H1 (cell line): ENCODE data around the gene MRPS34. TPM values are rescaled to one million over a fixed set of nuclear protein-coding genes. Genes with fewer than 3 reads are reported as not detected.

Source experiments
- E2F6 ChIP-seq: IDR thresholded peaks from 2 replicates; pipeline ENCODE4 v1.6.1; 2012; ENCODE audit warnings: inconsistent platforms
- POLR2A ChIP-seq, 2 experiments: IDR thresholded peaks; 1 replicate in 1 of 2; 2 replicates in 1 of 2; pipeline ENCODE4 v1.6.1; 2011; ENCODE audit warnings: low read depth in 2 of 2, low read length in 2 of 2, mild to moderate bottlenecking in 2 of 2; ENCODE audit errors: control extremely low read depth in 1 of 2
- polyA plus RNA-seq, 7 experiments: library from polyadenylated mRNA; depleted of rRNA in 3 of 7; stranded (reverse) in 5 of 7; unstranded in 2 of 7; fragments of >200 nt in 5 of 7; fragments of 200-250 nt in 2 of 7; gene quantifications; 1 replicate in 5 of 7; 2 replicates in 1 of 7; 4 replicates in 1 of 7; pipeline versions ENCODE4 v1.2.1 to v1.2.3, GENCODE V29; 2011 to 2013; ENCODE audit warnings: missing spikeins in 2 of 7, mixed read lengths in 2 of 7
- total RNA-seq: library from RNA; stranded (reverse); fragmentation: NEBNext Ultra II Directional; extraction: Animal tissue kit (Norgen Biotek cat#: 25700); gene quantifications from 2 replicates; pipeline ENCODE4 v1.2.1, GENCODE V29; 2021

Gene MRPS34
- total and polyA plus RNA-seq, 2 of the 8 experiments (the other 6 are each of a cell fraction or from before 2014, with no cell fraction given): 168 to 252 TPM

- TF ChIP-seq POLR2A (IDR thresholded peaks at IDR 0.05; ENCODE audit: control extremely low read depth in 1 of 2, low read depth in 2 of 2, low read length in 2 of 2) (no peak; a peak in 2 of 3 replicates), E2F6 (no peak)
These were observed 1.0 kb downstream of the MRPS34 start (continued) for GRCh38 chr16:1771864-1772361.
